ENCODE measurements around the gene INVS. TPM values are rescaled to one million over a fixed set of nuclear protein-coding genes. Genes with fewer than 3 reads are reported as not detected.

Gene INVS
- total and polyA plus RNA-seq, 2 of the 13 experiments (the other 11 are each of a cell fraction or from before 2014, with no cell fraction given), result 11.3 to 16.3 TPM

GRCh38 chr9:100104314-100104713, 5.3 kb downstream of the INVS start:
- ChIA-PET POLR2A (no interaction called here), CTCF (ENCODE audit: low intra/inter-chr PET ratio, low total read pairs) (no interaction called here)
- H3K79me2 ChIP-seq (ENCODE audit: insufficient read depth, low read length), result peaks cover 5% of the 10 kb centered on the region
- H3K36me3 ChIP-seq (replicated peaks in 1 of 2; ENCODE audit: control insufficient read depth in 1 of 2, insufficient read depth in 2 of 2, low read length in 2 of 2), result peaks cover 3 to 34% of the 10 kb centered on the region in 2 experiments
- H4K20me1 ChIP-seq (ENCODE audit: insufficient read depth, low read length), result no peaks in the 10 kb centered on the region
- in situ Hi-C loops (cut with HindIII; ENCODE audit: extremely low pct_ligation_motif_present, low pct_unique_long_range_greater_than_20kb) (no loop called here), intact Hi-C loops (cut with micrococcal nuclease; ENCODE audit: unreplicated experiment) (no loop called here)
- no peaks in the 10 kb centered on the region; a peak in 1 of 5 replicates for H3K27me3 ChIP-seq (ENCODE audit: control insufficient read depth in 1 of 2, insufficient read depth in 2 of 2, low read length in 2 of 2)
- BruUV-seq (replicated peaks), result no TSS peak
- H3K4me1 ChIP-seq (ENCODE audit: insufficient read depth, low read length), result no peaks in the 10 kb centered on the region
- H3K27ac ChIP-seq (ENCODE audit: extremely low read length, insufficient read depth, low read length), result no peak overlapping the region
- H3K4me3 ChIP-seq (replicated peaks in 1 of 3; ENCODE audit: insufficient read depth in 1 of 3, low read depth in 2 of 3, low read length in 3 of 3), result no peak overlapping the region
- 92% methylated on average over 4 of the region's 4 CpGs for WGBS (ENCODE audit: low lambda C conversion rate)
- ATAC-seq (no peak), DNase-seq (ENCODE audit: low spot score) (no peak), FAIRE-seq (no peak)
- no peak overlapping the region for H3K9ac ChIP-seq (ENCODE audit: insufficient read depth, low read depth, low read length)
- TF ChIP-seq RCOR2 (CRISPR knock-in tag; IDR thresholded peaks at IDR 0.05) (no peak), MIER2 (CRISPR knock-in tag; IDR thresholded peaks at IDR 0.05) (no peak)
- no peak overlapping the region for H2AFZ ChIP-seq (ENCODE audit: low read length)
- H3K4me2 ChIP-seq (ENCODE audit: low read depth, low read length), result no peak overlapping the region
- no peaks in the 10 kb centered on the region for H3K9me3 ChIP-seq (ENCODE audit: low read length)

GRCh38 chr9:100105861-100106260, 6.8 kb downstream of the INVS start:
- CTCF ChIA-PET (ENCODE audit: low intra/inter-chr PET ratio, low total read pairs), result no interaction called here
- in situ Hi-C loops (cut with HindIII; ENCODE audit: extremely low pct_ligation_motif_present, low pct_unique_long_range_greater_than_20kb), result no loop called here
- POLR2A ChIA-PET, result no interaction called here

More at GRCh38 chr9:100105861-100106260, 6.8 kb downstream of the INVS start:
- Histone ChIP-seq H3K27ac (ENCODE audit: extremely low read length, insufficient read depth, low read length) (no peak overlapping the region), H3K9me3 (ENCODE audit: low read length) (no peaks in the 10 kb centered on the region), H3K4me3 (replicated peaks in 1 of 3; ENCODE audit: insufficient read depth in 1 of 3, low read depth in 2 of 3, low read length in 3 of 3) (no peak overlapping the region), H3K36me3 (replicated peaks in 1 of 2; ENCODE audit: control insufficient read depth in 1 of 2, insufficient read depth in 2 of 2, low read length in 2 of 2) (peaks cover 3 to 34% of the 10 kb centered on the region in 2 experiments), H3K4me2 (ENCODE audit: low read depth, low read length) (no peak overlapping the region), H4K20me1 (ENCODE audit: insufficient read depth, low read length) (no peaks in the 10 kb centered on the region), H2AFZ (ENCODE audit: low read length) (no peak overlapping the region), H3K4me1 (ENCODE audit: insufficient read depth, low read length) (no peaks in the 10 kb centered on the region), H3K79me2 (ENCODE audit: insufficient read depth, low read length) (no peaks in the 10 kb centered on the region), H3K27me3 (ENCODE audit: control insufficient read depth in 1 of 2, insufficient read depth in 2 of 2, low read length in 2 of 2) (no peaks in the 10 kb centered on the region), H3K9ac (ENCODE audit: insufficient read depth, low read depth, low read length) (no peak overlapping the region)
- no TSS peak for BruUV-seq (replicated peaks)
- ATAC-seq, result no peak
- 46% methylated on average over 1 of the region's 1 CpG for WGBS (ENCODE audit: low lambda C conversion rate)
- FAIRE-seq, result no peak
- no peak for DNase-seq (ENCODE audit: low spot score)
- intact Hi-C loops (cut with micrococcal nuclease; ENCODE audit: unreplicated experiment), result no loop called here
- no peak for TF ChIP-seq ZFAT (CRISPR knock-in tag; conservative IDR thresholded peaks at IDR 0.05)
- TF ChIP-seq ZBTB33 (CRISPR knock-in tag; IDR thresholded peaks at IDR 0.05), result no peak

Measured in HepG2 (cell line).